PC-3 (cell line): Measurements from ENCODE around the gene NTRK2.

Experiments
- CTCF ChIP-seq: fragments of 300-600 bp; sonication (generic); conservative IDR thresholded peaks from 2 replicates; pipeline ENCODE4 v1.5.1; 2017; ENCODE audit warnings: antibody characterized with exemption, low read depth, mild to moderate bottlenecking, low read length
- EZH2 ChIP-seq: fragments of 300-600 bp; sonication (generic); IDR thresholded peaks from one replicate; pipeline ENCODE4 v1.6.1; 2017; ENCODE audit warnings: antibody characterized with exemption, mild to moderate bottlenecking, low read length; ENCODE audit not compliant: unreplicated experiment

DNA sequence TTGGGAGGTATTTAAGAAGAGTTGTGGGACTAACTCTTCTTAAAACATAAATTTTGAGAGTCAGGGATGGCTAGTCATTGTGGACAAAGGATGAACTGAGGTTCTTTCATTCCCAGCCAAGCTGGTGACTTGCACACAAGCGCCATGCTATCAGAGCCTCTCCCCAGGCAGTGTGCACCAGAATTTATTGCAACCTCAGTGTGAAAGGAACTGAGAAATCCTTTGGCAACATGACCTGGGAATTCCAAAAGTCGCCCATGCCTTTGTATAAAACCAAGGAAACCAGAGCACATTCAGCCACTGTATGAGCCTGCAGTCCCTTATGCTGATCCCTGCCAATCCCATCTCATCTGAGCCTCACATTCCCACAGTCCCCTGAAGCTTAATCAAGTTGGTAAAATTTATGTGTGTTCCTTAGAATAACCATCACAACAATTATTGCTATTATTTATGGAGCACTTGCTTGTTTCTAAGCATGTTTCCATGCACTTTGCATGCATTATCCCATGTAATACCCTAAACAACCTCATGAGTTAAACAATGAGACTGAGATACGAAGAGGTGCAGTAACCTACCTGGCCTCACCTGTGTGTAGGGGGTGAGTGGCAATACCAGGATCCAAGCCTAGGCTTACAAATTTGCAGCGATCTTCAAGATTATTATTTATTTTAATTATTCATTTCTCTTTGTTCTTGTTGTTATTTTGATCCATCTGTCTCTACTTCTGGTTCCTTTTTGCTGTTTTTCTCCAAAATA lies 116.4 kb downstream of the NTRK2 start:
- TF ChIP-seq CTCF = no peak
- TF ChIP-seq EZH2 = no peak
